A204.1 (cell line): ENCODE measurements around the gene COQ10A.

Experiments used
- FAIRE-seq: peaks from 2 replicates; lab custom pipeline; 2012; peaks lifted over from hg19 to GRCh38; lab: Jason Lieb, UNC

Gene COQ10A

GRCh38 chr12:56315622-56316473 is 49.1 kb downstream of the COQ10A start, which contains the start of gene CNPY2:
TSS of gene CNPY2 (minus strand) at chr12:56315988. CDS start at chr12:56315217, 771 bp downstream.
- FAIRE-seq, result peak; percentile 67

GRCh38 chr12:56317675-56318074 is 50.9 kb downstream of the COQ10A start:
- FAIRE-seq, result no peak
